ENCODE measurements around the gene CTBP2. TPM values are rescaled to one million over a fixed set of nuclear protein-coding genes. Genes with fewer than 3 reads are reported as not detected.

Gene CTBP2
- total RNA-seq, 1 donor from 2014 or later: 32.9 TPM

DNA sequence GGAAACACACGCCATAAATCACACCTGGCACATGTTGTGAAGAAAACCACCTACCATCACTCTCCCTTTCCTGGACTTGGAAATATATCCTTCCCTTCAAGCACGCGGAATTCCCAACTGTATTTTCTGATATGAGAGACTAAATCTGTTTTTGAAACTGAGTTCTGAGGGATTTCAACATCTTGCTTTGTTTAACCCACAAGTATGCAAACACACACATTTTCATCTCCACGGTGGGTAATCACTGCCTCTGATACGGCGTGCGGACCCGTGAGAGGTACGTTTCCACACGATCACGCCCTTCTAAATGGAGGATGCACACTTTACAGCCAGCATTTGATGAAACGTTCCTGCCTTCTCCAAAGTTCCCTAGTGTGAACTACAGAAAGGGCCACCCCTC is 135.0 kb downstream of the CTBP2 start:
- Histone ChIP-seq H3K27ac (ENCODE audit: low read depth, low read length) (no peak overlapping the region), H3K4me1 (ENCODE audit: control insufficient read depth in 3 of 3, insufficient read depth in 3 of 3, low read length in 3 of 3) (peaks cover 49 to 84% (median 71%) of the 10 kb centered on the region in 3 donors)

DNA sequence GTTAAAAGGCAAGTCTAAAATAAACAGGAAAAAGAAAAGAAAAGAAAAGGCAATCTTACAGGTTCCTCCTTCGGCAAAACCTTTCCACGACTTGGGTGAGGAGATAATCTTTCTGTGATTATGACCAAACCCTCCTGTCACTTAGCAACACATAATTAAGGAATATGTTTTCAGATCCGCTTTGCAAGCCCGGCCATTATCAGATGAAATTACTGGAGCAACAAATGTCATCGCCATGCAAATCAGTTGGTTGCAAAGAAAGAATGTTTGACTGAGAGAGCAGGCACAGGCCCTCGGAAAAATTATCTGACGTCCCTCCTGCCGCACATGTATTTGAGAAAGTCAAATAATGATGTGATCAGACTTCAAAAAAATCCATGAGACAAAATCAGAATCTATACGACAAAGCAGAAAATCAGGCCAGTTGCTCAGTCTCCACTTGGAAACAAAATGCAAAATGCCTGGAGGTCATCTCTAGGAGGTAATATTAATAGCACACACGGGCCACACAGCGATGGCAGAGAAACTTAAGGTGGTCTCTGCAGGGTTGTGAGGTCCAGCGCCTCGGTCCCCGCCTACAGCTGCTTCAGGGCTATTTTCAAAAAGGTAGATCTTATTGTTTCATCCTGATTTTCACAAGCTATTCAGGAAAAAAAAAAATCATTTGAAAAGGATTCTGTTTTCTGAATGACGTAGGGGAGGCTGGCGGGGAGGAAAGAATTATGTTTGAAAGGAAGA is 135.7 kb downstream of the CTBP2 start:
- Histone ChIP-seq H3K27me3 (ENCODE audit: control insufficient read depth in 3 of 3, insufficient read depth in 3 of 3, low read length in 3 of 3) (no peaks in the 10 kb centered on the region), H3K36me3 (ENCODE audit: control insufficient read depth in 3 of 3, insufficient read depth in 3 of 3, low read length in 3 of 3) (peaks cover 0 to 13% (median 2%) of the 10 kb centered on the region in 3 donors), H3K9me3 (ENCODE audit: control insufficient read depth in 3 of 3, low read length in 3 of 3) (no peaks in the 10 kb centered on the region), H3K9ac (ENCODE audit: low read depth in 1 of 3, low read length in 3 of 3) (peak overlapping the region in 2 of 3 donors; percentile 46 to 76), H3K27ac (ENCODE audit: low read depth, low read length) (no peak overlapping the region), H3K4me1 (ENCODE audit: control insufficient read depth in 3 of 3, insufficient read depth in 3 of 3, low read length in 3 of 3) (peaks cover 47 to 87% (median 74%) of the 10 kb centered on the region in 3 donors), H3K4me3 (ENCODE audit: low read length in 3 of 3) (peak overlapping the region; percentile 0 to 59 (median 55))

More for the DNA sequence above, 135.0 kb downstream of the CTBP2 start:
- Histone ChIP-seq H3K4me3 (ENCODE audit: low read length in 3 of 3) (no peak overlapping the region), H3K27me3 (ENCODE audit: control insufficient read depth in 3 of 3, insufficient read depth in 3 of 3, low read length in 3 of 3) (no peaks in the 10 kb centered on the region), H3K9me3 (ENCODE audit: control insufficient read depth in 3 of 3, low read length in 3 of 3) (no peaks in the 10 kb centered on the region), H3K9ac (ENCODE audit: low read depth in 1 of 3, low read length in 3 of 3) (no peak overlapping the region), H3K36me3 (ENCODE audit: control insufficient read depth in 3 of 3, insufficient read depth in 3 of 3, low read length in 3 of 3) (peaks cover 0 to 12% (median 2%) of the 10 kb centered on the region in 3 donors)

DNA sequence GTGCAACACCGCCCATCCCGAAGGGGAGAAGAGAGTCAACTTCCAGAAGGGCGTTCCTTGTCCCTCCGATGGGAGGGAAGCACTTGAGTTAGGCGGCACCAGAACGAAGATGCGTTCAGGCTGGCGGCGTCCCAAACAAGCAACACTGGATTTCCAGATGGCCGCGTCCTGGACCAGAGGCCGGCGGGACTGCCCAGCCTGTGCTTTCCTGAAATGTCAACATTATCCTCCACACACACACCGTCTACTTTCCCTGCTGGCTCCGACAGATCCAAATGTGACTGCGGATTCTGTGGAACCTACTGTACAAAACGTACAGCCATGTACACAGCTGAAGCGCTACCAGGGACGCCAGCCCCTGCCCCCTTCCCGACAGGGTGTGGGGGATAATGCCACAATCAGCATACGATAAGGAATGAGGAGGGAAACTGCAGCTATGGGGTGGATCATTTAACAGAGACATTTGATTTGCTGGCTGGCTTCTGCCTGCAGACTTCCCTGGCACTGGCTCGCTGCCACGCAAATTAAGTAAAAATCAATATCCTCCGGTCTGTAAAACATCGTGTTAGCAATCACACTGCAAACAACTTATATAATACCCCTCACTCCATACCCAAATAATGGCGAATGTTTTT is 136.4 kb downstream of the CTBP2 start:
- no peaks in the 10 kb centered on the region for H3K27me3 ChIP-seq (ENCODE audit: control insufficient read depth in 3 of 3, insufficient read depth in 3 of 3, low read length in 3 of 3)
- H3K4me1 ChIP-seq (ENCODE audit: control insufficient read depth in 3 of 3, insufficient read depth in 3 of 3, low read length in 3 of 3): peaks cover 46 to 86% (median 77%) of the 10 kb centered on the region in 3 donors
- peaks cover 0 to 13% (median 2%) of the 10 kb centered on the region in 3 donors for H3K36me3 ChIP-seq (ENCODE audit: control insufficient read depth in 3 of 3, insufficient read depth in 3 of 3, low read length in 3 of 3)
- H3K27ac ChIP-seq (ENCODE audit: low read depth, low read length): peak overlapping the region; percentile 58
- H3K4me3 ChIP-seq (ENCODE audit: low read length in 3 of 3): peak overlapping the region; percentile 55 to 67 (median 59)
- no peaks in the 10 kb centered on the region for H3K9me3 ChIP-seq (ENCODE audit: control insufficient read depth in 3 of 3, low read length in 3 of 3)
- peak overlapping the region; percentile 46 to 76 (median 72) for H3K9ac ChIP-seq (ENCODE audit: low read depth in 1 of 3, low read length in 3 of 3)

DNA sequence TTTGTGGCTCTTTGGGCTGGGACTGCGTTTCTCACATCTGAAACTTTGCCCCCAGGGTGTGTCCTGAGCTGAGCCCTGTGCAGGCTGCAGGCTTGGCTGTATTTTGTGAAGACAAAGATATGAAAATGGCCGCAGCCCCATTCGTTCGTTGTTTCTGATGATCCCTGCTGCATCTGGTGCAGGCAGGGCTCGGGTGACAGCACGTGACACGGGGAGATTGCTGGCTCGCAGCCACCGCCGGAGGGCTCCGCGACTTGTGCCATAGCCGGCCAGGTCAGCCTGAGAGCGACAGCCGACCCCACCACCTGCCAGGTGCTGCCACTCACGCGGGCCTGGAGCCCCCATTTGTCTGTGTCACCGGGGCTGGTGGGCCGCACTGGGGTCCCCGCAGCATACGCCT is 137.1 kb downstream of the CTBP2 start:
- no peaks in the 10 kb centered on the region for H3K27me3 ChIP-seq (ENCODE audit: control insufficient read depth in 3 of 3, insufficient read depth in 3 of 3, low read length in 3 of 3)

DNA sequence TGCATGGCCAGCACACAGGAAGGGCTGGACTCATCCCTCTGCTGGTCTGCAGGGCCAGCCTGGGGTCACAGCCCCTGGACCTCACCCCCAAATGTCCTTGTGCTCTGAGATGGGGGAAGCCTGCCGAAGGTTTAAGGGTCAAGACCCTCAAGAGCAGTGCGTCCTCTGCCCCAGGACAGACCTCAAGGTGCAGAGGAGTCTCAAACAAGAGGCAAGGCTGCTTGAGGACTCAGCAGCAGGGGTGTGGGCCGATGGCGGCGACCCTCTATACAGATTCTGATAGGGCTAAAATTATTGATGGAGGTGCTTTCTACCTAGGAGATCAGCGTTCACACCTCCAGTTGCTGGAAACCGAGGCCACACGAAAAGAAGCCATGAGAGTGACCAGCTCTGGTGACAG is 137.7 kb downstream of the CTBP2 start:
- Histone ChIP-seq H3K27me3 (ENCODE audit: control insufficient read depth in 3 of 3, insufficient read depth in 3 of 3, low read length in 3 of 3) (no peaks in the 10 kb centered on the region), H3K4me1 (ENCODE audit: control insufficient read depth in 3 of 3, insufficient read depth in 3 of 3, low read length in 3 of 3) (peaks cover 44 to 85% (median 75%) of the 10 kb centered on the region in 3 donors), H3K4me3 (ENCODE audit: low read length in 3 of 3) (peak overlapping the region in 1 of 3 donors; percentile 67), H3K36me3 (ENCODE audit: control insufficient read depth in 3 of 3, insufficient read depth in 3 of 3, low read length in 3 of 3) (peaks cover 0 to 13% (median 2%) of the 10 kb centered on the region in 3 donors), H3K9ac (ENCODE audit: low read depth in 1 of 3, low read length in 3 of 3) (peak overlapping the region in 2 of 3 donors; percentile 66 to 70), H3K9me3 (ENCODE audit: control insufficient read depth in 3 of 3, low read length in 3 of 3) (no peaks in the 10 kb centered on the region), H3K27ac (ENCODE audit: low read depth, low read length) (no peak overlapping the region)

More for the DNA sequence above, 137.1 kb downstream of the CTBP2 start:
- no peaks in the 10 kb centered on the region for H3K9me3 ChIP-seq (ENCODE audit: control insufficient read depth in 3 of 3, low read length in 3 of 3)
- H3K36me3 ChIP-seq (ENCODE audit: control insufficient read depth in 3 of 3, insufficient read depth in 3 of 3, low read length in 3 of 3): peaks cover 0 to 13% (median 2%) of the 10 kb centered on the region in 3 donors
- H3K4me1 ChIP-seq (ENCODE audit: control insufficient read depth in 3 of 3, insufficient read depth in 3 of 3, low read length in 3 of 3): peaks cover 46 to 86% (median 76%) of the 10 kb centered on the region in 3 donors
- H3K4me3 ChIP-seq (ENCODE audit: low read length in 3 of 3): peak overlapping the region; percentile 55 to 67 (median 59)
- H3K27ac ChIP-seq (ENCODE audit: low read depth, low read length): peak overlapping the region; percentile 58
- peak overlapping the region; percentile 46 to 76 (median 70) for H3K9ac ChIP-seq (ENCODE audit: low read depth in 1 of 3, low read length in 3 of 3)

DNA sequence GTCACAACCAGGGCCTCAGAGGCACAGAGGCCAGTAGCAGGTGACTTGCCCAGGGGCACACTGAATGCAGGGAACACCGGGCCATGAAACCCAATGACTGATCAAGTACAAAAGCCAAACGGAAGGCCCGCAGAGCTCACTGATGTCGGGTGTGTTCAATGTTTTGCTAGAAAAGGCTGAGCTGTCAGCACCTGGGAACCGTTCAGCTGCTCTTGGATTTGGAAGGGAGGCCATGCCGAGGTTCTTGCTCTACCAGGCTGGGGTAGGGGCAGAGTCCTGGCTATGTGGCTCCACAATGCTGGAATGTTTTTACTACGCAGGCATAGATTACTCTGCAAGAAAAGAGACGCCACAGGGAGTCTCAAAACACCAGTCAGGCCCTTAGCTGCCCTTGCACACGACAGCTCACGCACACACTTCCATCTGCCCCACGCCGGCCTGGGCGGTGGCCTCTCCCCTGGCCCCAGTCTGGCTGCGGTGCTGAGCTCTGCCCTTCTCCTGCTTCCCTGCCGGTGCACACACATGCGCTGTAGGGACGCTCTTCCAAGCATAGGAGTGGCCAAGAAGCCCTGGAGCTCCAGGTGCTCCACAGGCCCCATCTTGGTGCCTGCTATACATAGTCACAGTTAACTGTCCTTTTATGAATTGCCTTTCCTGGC is 138.5 kb downstream of the CTBP2 start:
- Histone ChIP-seq H3K36me3 (ENCODE audit: control insufficient read depth in 3 of 3, insufficient read depth in 3 of 3, low read length in 3 of 3) (peaks cover 0 to 13% (median 2%) of the 10 kb centered on the region in 3 donors), H3K4me1 (ENCODE audit: control insufficient read depth in 3 of 3, insufficient read depth in 3 of 3, low read length in 3 of 3) (peaks cover 52 to 86% (median 80%) of the 10 kb centered on the region in 3 donors), H3K27me3 (ENCODE audit: control insufficient read depth in 3 of 3, insufficient read depth in 3 of 3, low read length in 3 of 3) (no peaks in the 10 kb centered on the region), H3K4me3 (ENCODE audit: low read length in 3 of 3) (no peak overlapping the region), H3K9me3 (ENCODE audit: control insufficient read depth in 3 of 3, low read length in 3 of 3) (no peaks in the 10 kb centered on the region), H3K27ac (ENCODE audit: low read depth, low read length) (no peak overlapping the region), H3K9ac (ENCODE audit: low read depth in 1 of 3, low read length in 3 of 3) (peak overlapping the region in 1 of 3 donors; percentile 25)

DNA sequence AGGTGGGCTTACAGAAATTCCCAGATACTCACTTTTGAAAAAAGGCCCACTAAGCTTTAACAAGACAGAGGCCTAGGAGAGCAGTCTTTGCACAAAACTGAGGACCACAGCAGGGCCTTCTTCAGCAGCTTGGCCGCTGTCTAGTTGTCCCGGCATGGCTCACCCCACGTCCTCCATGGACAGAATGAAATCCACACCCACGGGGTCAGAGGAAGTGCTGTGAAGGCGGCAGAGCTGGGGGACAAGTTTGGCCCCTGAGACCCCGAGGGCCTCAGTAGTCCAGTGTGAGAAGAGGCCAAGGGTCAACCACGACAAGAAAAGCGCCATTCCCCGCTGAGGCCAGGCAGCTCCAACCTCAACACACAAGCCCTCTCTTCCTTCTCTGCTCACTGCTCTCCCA is 139.5 kb downstream of the CTBP2 start:
- Histone ChIP-seq H3K9me3 (ENCODE audit: control insufficient read depth in 3 of 3, low read length in 3 of 3) (no peaks in the 10 kb centered on the region), H3K9ac (ENCODE audit: low read depth in 1 of 3, low read length in 3 of 3) (no peak overlapping the region), H3K4me3 (ENCODE audit: low read length in 3 of 3) (no peak overlapping the region), H3K27me3 (ENCODE audit: control insufficient read depth in 3 of 3, insufficient read depth in 3 of 3, low read length in 3 of 3) (no peaks in the 10 kb centered on the region), H3K27ac (ENCODE audit: low read depth, low read length) (no peak overlapping the region), H3K36me3 (ENCODE audit: control insufficient read depth in 3 of 3, insufficient read depth in 3 of 3, low read length in 3 of 3) (peaks cover 0 to 8% (median 0%) of the 10 kb centered on the region in 3 donors), H3K4me1 (ENCODE audit: control insufficient read depth in 3 of 3, insufficient read depth in 3 of 3, low read length in 3 of 3) (peaks cover 61 to 96% (median 90%) of the 10 kb centered on the region in 3 donors)

DNA sequence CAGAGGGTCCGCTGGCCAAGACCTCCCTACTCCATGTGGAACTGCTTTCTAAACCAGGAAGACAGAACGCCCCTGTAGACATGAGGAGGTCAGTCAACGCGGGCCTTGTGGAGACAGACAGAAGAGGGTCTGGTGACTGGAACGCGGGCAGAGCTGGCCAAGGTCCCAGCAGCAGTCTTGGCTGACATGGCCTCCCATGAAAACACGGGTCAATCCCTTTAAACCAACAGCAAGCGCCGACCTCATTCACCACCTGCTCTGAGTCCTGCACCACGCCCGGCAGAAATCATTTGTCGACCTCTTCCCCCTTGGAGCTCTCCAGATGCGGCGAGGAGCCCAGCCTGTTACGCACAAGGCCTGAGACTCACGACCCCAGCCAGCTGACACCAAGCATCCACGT is 140.0 kb downstream of the CTBP2 start:
- Histone ChIP-seq H3K9me3 (ENCODE audit: control insufficient read depth in 3 of 3, low read length in 3 of 3) (no peaks in the 10 kb centered on the region), H3K27me3 (ENCODE audit: control insufficient read depth in 3 of 3, insufficient read depth in 3 of 3, low read length in 3 of 3) (no peaks in the 10 kb centered on the region), H3K27ac (ENCODE audit: low read depth, low read length) (no peak overlapping the region), H3K36me3 (ENCODE audit: control insufficient read depth in 3 of 3, insufficient read depth in 3 of 3, low read length in 3 of 3) (peaks cover 0 to 8% (median 0%) of the 10 kb centered on the region in 3 donors), H3K4me3 (ENCODE audit: low read length in 3 of 3) (no peak overlapping the region), H3K4me1 (ENCODE audit: control insufficient read depth in 3 of 3, insufficient read depth in 3 of 3, low read length in 3 of 3) (peaks cover 66 to 97% (median 94%) of the 10 kb centered on the region in 3 donors), H3K9ac (ENCODE audit: low read depth in 1 of 3, low read length in 3 of 3) (no peak overlapping the region)

DNA sequence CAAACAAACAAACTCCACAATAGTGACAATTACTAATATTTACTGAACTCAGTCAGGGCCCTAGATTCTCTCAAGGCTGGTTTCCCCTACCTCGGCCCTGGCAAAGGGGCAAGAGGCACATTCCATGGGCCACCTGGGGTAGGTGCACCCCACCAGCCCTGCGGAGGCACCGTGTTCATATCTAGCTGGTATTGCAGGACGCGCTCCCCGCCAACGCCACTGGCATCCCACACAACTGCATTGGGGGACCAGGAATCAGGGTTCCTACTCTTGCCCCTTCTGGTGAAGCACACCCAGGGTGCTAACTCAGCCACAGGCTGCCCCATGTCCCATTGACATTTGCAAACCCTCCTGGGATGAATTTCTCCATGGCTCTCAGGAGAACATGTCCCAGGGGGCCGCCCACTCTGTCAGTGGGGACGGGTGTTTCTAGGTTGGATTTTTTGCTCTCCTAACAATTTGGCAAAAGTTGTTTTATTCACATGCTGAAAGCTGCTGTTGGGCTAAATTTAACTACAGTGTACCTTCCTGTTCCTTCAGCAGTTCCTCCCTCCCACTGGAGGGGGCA is 141.7 kb downstream of the CTBP2 start:
- peaks cover 0 to 8% (median 0%) of the 10 kb centered on the region in 3 donors for H3K36me3 ChIP-seq (ENCODE audit: control insufficient read depth in 3 of 3, insufficient read depth in 3 of 3, low read length in 3 of 3)
- H3K27me3 ChIP-seq (ENCODE audit: control insufficient read depth in 3 of 3, insufficient read depth in 3 of 3, low read length in 3 of 3): no peaks in the 10 kb centered on the region
- no peak overlapping the region for H3K27ac ChIP-seq (ENCODE audit: low read depth, low read length)
- peaks cover 71 to 97% (median 96%) of the 10 kb centered on the region in 3 donors for H3K4me1 ChIP-seq (ENCODE audit: control insufficient read depth in 3 of 3, insufficient read depth in 3 of 3, low read length in 3 of 3)
- no peak overlapping the region for H3K9ac ChIP-seq (ENCODE audit: low read depth in 1 of 3, low read length in 3 of 3)
- no peaks in the 10 kb centered on the region for H3K9me3 ChIP-seq (ENCODE audit: control insufficient read depth in 3 of 3, low read length in 3 of 3)
- H3K4me3 ChIP-seq (ENCODE audit: low read length in 3 of 3): no peak overlapping the region

Measured in skeletal muscle tissue (tissue), 4 donors.